NCI-H2196 treated with DMSO at 0.1 percent for 48 hours (cell line): Measurements from ENCODE around the gene HEPACAM.

Experiments used
- DNase-seq: peaks from one replicate; lab custom pipeline; 2025; ENCODE audit not compliant: unreplicated experiment; lab: John Stamatoyannopoulos, UW

The HEPACAM gene

DNA sequence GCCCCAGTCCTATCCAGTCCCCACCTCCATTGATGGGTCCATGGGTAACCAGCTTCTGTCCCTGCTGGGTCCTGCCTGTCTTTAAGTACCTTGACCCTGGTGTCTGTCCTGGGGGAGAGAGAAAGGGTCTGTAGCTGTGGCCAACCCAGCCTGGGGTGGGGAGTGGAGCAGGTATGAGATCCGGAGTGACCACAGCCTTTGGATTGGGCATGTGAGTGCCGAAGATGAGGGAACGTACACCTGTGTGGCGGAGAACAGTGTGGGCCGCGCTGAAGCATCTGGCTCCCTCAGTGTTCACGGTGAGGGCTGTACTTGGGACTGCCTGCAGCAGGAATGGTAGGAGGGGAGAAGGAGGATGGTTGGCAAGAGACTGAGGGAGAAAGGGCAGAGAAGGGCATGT is 65.4 kb downstream of the HEPACAM start:
- DNase-seq = no peak

DNA sequence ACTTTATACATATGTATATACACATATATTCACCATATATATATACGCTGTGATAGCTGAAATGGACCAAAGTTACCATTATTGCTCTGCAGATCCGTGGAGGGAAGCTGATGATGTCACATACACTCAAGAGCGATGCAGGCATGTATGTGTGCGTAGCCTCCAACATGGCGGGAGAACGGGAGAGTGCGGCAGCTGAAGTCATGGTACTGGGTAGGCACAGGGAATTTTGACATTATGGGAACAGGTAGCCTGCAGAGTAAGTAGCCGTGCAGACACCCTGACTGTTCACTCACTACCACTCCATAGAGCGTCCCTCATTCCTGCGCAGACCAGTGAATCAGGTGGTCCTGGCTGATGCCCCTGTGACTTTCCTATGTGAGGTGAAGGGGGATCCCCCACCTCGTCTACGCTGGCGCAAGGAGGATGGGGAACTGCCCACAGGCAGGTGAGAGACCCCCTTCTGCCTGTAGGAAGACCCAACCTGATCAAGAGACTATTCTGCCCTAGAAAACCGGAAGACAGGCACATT is 65.9 kb downstream of the HEPACAM start:
- no peak for DNase-seq

DNA sequence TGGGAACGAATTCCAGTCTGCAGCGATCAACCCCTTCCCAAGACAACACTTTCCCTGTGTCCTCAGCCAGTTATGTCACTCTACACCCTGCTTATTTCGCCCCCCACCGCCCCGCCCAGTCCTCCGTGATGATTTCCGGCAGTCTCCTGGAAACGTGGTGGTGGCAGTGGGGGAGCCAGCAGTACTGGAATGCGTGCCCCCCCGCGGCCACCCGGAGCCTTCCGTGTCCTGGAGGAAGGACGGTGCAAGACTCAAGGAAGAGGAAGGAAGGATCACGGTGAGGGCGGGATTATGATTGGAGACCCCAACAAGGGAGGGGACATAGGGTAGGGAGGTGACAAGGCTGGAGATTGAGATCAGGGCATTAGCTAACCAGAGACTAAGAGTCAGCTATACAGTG is 66.5 kb downstream of the HEPACAM start:
- DNase-seq = no peak
